ENCODE data around the gene NEURL2.

Gene NEURL2

DNA sequence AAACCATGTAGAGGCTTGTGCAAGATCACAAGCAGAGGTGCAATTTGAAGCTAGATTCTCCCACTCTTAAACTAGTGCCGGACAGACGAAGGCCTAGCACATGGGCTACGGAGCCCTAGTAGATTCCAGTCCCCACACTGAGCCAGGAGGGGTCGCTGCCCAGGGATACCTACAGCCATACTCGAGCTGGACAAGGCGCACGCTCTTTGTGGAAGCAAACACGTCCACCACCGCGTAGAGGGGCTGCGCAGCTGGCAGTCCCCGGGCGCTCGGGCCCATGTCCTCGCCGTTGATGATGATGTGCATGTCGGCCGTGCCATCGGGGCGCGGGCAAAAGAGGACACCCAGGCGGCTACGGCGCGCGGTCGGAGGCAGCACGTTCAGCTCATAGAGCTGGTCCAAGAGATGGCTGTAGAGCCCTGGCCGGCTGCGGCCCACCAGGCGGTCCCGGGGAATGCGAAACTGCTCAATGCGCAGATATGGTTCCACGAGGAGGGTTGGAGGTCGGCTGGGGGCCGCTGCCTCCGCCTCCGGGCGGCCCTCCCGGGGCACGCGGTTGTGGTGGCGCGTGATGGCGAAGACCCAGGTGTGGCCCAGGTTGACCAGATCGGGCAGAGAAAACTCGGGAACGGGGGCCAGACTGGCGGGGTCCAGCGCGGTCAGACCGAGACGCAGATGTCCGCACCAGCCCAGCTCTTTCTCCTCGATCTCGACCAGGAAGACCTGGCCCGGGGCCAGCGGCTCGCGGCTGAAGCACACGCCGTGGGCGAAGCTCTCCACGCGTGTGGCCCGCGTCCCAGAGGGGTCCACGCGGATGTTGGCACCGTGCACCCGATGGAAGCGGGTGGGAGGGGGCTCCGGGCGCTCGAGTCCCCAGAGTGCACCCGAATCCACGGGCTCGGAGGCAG is 677 bp downstream of the NEURL2 start:
- Histone ChIP-seq H3K9me3 (no peaks in the 10 kb centered on the region), H3K27ac (peak overlapping the region; percentile 89), H3K9ac (peak overlapping the region; percentile 85), H3K4me2 (peak overlapping the region; percentile 100), H3K27me3 (no peaks in the 10 kb centered on the region), H3K4me3 (peak overlapping the region; percentile 85), H3K36me3 (peaks cover 57% of the 10 kb centered on the region), H3K4me1 (peaks cover 41% of the 10 kb centered on the region), H4K20me1 (peaks cover 20% of the 10 kb centered on the region)
- TF ChIP-seq Cebpa-rat (IDR thresholded peaks at IDR 0.05) = no peak

DNA sequence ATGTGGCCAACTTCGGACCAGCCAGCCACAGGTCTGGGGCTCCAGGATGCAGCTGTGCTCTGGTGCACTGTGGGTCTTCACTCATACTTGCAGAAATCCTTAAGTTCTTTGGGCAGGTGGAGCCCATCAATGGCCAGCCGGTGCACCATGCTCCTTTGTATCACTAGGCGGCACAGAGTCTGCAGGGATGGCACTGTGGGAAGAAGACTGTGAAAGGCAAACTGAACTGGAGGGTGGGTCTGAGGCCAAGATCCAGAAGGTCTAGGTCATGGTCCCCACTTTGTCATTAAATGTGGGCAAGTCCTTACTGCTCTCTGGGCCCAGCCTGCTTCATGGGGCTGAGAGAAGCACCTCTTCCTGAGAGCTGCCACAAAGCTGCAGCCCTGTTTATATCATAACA is 2.3 kb downstream of the NEURL2 start:
- Histone ChIP-seq H3K4me2 (peak overlapping the region; percentile 100; the same call in 1 of the 2 replicates), H3K27ac (no peak overlapping the region), H3K27me3 (no peaks in the 10 kb centered on the region), H3K9ac (no peak overlapping the region; the same call in 1 of the 2 replicates), H3K9me3 (no peaks in the 10 kb centered on the region), H3K4me3 (no peak overlapping the region), H4K20me1 (peaks cover 31% of the 10 kb centered on the region), H3K36me3 (peaks cover 57% of the 10 kb centered on the region), H3K4me1 (peaks cover 51% of the 10 kb centered on the region)
- TF ChIP-seq Cebpa-rat (IDR thresholded peaks at IDR 0.05) = no peak

DNA sequence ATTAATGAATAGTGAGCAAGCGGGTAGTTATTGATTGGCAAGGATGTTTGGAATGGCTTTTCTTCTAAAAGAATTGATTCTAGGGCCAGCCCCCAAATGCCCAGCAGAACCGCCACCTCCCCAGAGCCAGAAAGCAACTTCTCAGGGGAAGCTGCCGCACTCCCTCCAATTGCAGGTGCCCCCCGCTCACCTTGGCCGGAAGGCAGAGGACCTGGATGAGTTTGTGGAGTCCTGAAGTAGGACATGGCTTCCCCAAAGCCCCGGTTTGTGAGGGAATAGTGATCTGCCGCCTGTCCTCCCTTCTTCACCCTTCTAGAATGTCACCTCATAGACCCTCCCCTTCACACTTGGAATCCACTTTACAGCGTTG is 3.7 kb downstream of the NEURL2 start, which contains the start of gene SPATA25:
TSS of gene SPATA25 (minus strand) at position 277 of the 370 bp plus-strand sequence. CDS start at position 245, 32 bp downstream.
- H3K9ac ChIP-seq = no peak within 1 kb of the TSS
- H3K4me3 ChIP-seq = no peak within 1 kb of the TSS
- no peaks in the 10 kb centered on the region for H3K27me3 ChIP-seq
- TF ChIP-seq Cebpa-rat (IDR thresholded peaks at IDR 0.05) = no peak
- H3K36me3 ChIP-seq = peaks cover 59% of the 10 kb centered on the region
- H3K4me1 ChIP-seq = peaks cover 47% of the 10 kb centered on the region
- peak within 1 kb of the TSS; percentile 100; the same call in 1 of the 2 replicates for H3K4me2 ChIP-seq
- peaks cover 45% of the 10 kb centered on the region for H4K20me1 ChIP-seq
- no peak within 1 kb of the TSS for H3K27ac ChIP-seq
- H3K9me3 ChIP-seq = no peaks in the 10 kb centered on the region

DNA sequence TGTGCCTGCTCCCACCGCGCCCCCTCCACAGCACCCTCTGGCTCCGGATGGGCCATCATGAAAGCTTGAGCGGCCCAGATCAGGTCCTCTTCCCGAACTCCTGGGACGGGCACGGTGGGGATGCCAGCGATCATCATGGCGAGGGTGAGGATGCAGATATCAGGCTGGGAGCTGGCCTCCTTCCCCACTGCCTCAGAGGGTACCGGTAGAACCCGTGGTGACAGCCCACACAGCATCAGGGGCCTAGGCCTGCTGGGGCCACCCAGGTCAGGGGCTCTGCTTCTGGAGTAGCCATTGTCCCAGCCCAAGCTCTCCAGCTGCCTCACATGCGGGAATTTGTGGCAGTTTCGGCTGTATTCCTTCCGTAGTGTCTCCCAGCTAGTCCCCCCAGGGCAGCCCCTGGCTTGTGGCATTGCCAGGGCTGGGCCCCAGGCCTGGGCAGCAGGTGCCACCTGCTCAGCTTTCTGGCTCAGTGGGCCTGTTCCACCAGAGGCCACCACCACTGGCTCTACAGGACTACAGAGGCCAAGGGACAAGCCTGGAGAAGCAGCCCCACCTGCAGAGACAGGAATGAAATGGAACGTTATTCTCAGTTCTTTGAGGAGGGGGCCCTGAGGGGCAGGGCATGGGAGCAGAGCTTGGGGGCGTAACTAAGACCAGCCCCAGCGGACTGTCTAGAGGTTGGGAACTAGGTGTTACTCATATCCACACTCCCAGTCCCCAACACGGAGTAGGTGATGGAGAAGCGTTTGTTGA is 4.2 kb downstream of the NEURL2 start:
- H3K9me3 ChIP-seq = no peaks in the 10 kb centered on the region

DNA sequence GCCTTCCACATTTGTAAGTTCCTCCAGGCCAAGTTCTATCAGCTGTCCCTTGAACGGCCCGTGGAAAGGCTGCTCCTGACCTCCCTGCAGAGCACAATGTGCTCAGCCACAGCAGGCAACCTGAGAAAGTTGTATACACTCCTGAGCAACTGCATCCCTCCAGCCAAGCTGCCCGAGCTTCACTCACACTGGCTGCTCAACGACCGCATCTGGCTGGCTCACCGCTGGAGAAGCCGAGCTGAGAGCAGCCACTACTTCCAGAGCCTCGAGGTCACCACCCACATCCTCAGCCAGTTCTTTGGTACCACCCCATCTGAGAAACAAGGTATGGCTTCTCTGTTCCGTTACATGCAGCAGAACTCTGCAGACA is 7.9 kb downstream of the NEURL2 start:
- H3K4me1 ChIP-seq = peaks cover 28% of the 10 kb centered on the region
- no peaks in the 10 kb centered on the region for H3K9me3 ChIP-seq
- H3K27ac ChIP-seq = no peak overlapping the region
- no peak overlapping the region for H3K4me3 ChIP-seq
- H3K4me2 ChIP-seq = no peak overlapping the region
- no peak overlapping the region for H3K9ac ChIP-seq
- H3K27me3 ChIP-seq = no peaks in the 10 kb centered on the region
- H4K20me1 ChIP-seq = peaks cover 38% of the 10 kb centered on the region
- H3K36me3 ChIP-seq = peaks cover 76% of the 10 kb centered on the region
- no peak for TF ChIP-seq Cebpa-rat (IDR thresholded peaks at IDR 0.05)

More for the DNA sequence above, 4.2 kb downstream of the NEURL2 start:
- Histone ChIP-seq H3K4me1 (peaks cover 47% of the 10 kb centered on the region), H3K4me3 (no peak overlapping the region), H3K27me3 (no peaks in the 10 kb centered on the region), H4K20me1 (peaks cover 42% of the 10 kb centered on the region), H3K27ac (no peak overlapping the region), H3K4me2 (no peak overlapping the region), H3K36me3 (peaks cover 61% of the 10 kb centered on the region), H3K9ac (no peak overlapping the region)
- no peak for TF ChIP-seq Cebpa-rat (IDR thresholded peaks at IDR 0.05)

DNA sequence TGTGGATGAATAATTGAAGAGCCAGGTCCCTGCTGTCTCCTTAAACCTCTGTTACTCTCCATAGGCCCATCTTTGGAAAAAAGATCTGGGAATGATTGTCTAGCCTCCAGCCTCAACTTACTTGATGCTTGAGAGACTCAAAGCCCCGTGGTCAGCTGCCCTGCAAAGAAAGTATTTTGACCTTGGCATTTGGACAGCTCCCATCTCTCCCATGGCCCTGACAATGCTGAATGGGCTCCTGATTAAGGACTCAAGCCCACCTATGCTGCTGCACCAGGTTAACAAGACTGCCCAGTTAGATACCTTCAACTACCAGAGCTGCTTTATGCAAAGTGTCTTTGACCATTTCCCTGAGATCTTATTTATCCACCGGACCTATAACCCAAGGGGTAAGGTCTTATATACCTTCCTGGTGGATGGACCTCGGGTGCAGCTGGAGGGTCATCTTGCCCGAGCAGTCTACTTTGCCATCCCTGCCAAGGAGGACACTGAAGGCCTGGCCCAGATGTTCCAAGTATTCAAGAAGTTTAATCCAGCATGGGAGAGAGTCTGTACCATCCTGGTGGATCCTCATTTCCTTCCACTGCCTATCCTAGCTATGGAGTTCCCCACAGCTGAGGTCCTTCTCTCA is 8.4 kb downstream of the NEURL2 start:
- Histone ChIP-seq H3K9me3 (no peaks in the 10 kb centered on the region), H3K27ac (no peak overlapping the region), H3K4me2 (no peak overlapping the region; the same call in 1 of the 2 replicates), H3K9ac (0 out of 2 replicates have a peak overlapping the region, but pooled peaks have one; percentile 14), H3K36me3 (peaks cover 80% of the 10 kb centered on the region), H3K27me3 (no peaks in the 10 kb centered on the region), H3K4me3 (no peak overlapping the region), H4K20me1 (peaks cover 43% of the 10 kb centered on the region), H3K4me1 (peaks cover 28% of the 10 kb centered on the region)
- no peak for TF ChIP-seq Cebpa-rat (IDR thresholded peaks at IDR 0.05)

DNA sequence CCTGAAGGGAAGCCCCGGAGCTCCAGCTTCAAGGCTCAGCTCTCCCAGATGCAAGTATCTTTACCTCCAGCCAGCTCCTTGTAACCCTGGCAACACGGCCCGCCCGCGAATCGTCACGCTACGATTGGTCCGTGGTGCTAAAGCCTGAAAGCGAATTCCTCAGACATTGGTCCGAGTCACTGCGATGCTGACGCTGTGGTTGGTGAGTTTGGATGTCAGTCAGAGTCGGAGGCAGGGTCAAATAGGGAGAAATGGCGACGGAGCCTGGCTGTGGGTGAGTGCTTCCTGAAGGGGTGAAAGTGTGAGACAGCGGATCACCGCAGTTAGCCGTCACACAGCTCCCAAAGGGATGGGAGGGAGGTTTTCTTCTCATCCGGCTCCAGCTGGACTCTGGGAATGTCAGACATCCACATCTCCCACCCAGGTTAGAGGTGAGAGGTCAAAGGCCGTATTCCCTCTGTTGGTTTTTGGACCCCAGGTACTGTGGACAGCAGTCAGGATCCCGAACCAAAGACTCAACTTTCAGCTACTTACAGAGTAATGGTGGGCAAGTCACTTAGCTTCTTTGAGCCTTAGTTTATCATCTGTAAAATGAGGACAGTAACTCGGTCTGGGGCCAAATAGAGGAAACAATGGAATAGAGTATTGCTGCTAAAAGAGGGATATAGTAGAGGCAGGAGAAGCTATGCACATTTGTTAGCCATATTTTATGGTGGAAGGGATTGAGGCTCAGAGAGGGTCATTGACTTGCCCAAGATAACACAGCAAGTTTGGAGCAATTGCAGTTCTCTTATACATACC is 9.8 kb downstream of the NEURL2 start, which contains the start of gene ZSWIM1:
TSS of gene ZSWIM1 (plus strand) at position 240 of the 801 bp plus-strand sequence. CDS start 1,366 bp downstream, outside the sequence.
- Histone ChIP-seq H3K9ac (peak within 1 kb of the TSS; percentile 84), H3K27ac (peak within 1 kb of the TSS; percentile 84), H4K20me1 (peaks cover 39% of the 10 kb centered on the region), H3K4me3 (peak within 1 kb of the TSS; percentile 73), H3K9me3 (no peaks in the 10 kb centered on the region), H3K4me2 (peak within 1 kb of the TSS; percentile 88), H3K4me1 (peaks cover 28% of the 10 kb centered on the region), H3K36me3 (peaks cover 80% of the 10 kb centered on the region), H3K27me3 (no peaks in the 10 kb centered on the region)
- no peak for TF ChIP-seq Cebpa-rat (IDR thresholded peaks at IDR 0.05)

DNA sequence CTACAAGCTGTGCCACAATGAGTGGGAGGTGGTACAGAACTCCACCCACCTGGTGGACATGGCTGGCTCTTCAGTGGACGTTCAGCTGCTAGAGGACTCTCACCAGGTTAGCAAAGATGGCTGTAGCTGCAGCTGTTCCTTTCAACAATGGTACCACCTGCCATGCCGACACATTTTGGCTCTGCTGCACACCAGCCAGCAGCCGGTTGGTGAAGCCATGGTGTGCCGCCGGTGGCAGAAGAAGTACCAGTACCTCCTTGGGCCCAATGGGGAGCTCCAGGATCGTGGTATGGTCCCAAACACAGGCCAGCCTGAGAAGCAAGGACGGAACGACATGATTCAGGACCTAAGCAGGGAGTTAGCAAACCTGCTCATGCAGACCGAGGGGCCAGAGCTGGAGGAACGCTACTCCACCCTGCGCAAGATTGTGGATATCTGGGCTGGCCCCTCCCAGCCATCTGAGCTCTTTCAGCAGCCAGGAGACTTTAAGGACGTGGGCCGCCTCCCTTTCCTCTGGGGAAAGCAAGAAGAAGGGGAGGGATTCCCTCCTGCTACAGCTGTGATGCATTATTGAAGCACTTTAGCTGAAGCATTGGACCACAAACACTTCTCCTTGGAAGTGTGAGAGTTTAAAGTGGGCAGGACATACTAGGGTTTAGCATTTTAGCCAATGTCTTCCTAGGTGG is 12.8 kb downstream of the NEURL2 start:
- peaks cover 18% of the 10 kb centered on the region for H3K4me1 ChIP-seq
- H3K9ac ChIP-seq = no peak overlapping the region
- no peak overlapping the region for H3K4me2 ChIP-seq
- H3K36me3 ChIP-seq = peaks cover 51% of the 10 kb centered on the region
- no peak overlapping the region for H3K4me3 ChIP-seq
- no peak for TF ChIP-seq Cebpa-rat (IDR thresholded peaks at IDR 0.05)
- peaks cover 21% of the 10 kb centered on the region; the same call in 1 of the 2 replicates for H4K20me1 ChIP-seq
- no peaks in the 10 kb centered on the region for H3K9me3 ChIP-seq
- H3K27ac ChIP-seq = no peak overlapping the region
- H3K27me3 ChIP-seq = no peaks in the 10 kb centered on the region

Measured in BLaER1 (cell line).